Activated CD8-positive, alpha-beta memory T cell treated with anti-CD3 and anti-CD28 coated beads for 48 hours (primary cell): Measurements from ENCODE around the gene RASGRP3.

ENCODE experiments used
- DNase-seq, 3 experiments: peaks; one replicate each; pipeline ENCODE4 v3.0.0-alpha.2; 2020; ENCODE audit warnings: low read depth in 2 of 3, low spot score in 2 of 3

RASGRP3 gene

GRCh38 chr2:33492399-33493134 lies 16.1 kb downstream of the RASGRP3 start:
- DNase-seq: no peak

- DNase-seq: no peak
Measured at GRCh38 chr2:33494155-33494779, 17.8 kb downstream of the RASGRP3 start.

GRCh38 chr2:33494877-33495641 lies 18.6 kb downstream of the RASGRP3 start:
- DNase-seq: no peak

GRCh38 chr2:33495683-33496082 lies 19.2 kb downstream of the RASGRP3 start:
- DNase-seq: no peak

- DNase-seq: no peak
Measured at GRCh38 chr2:33496150-33496549, 19.7 kb downstream of the RASGRP3 start.

- no peak for DNase-seq
Measured at GRCh38 chr2:33496726-33497125, 20.3 kb downstream of the RASGRP3 start.

- no peak for DNase-seq
Measured at GRCh38 chr2:33497221-33497650, 20.8 kb downstream of the RASGRP3 start.

- no peak for DNase-seq
Measured at GRCh38 chr2:33498291-33498956, 22.0 kb downstream of the RASGRP3 start.

- no peak for DNase-seq
Measured at GRCh38 chr2:33500177-33500576, 23.7 kb downstream of the RASGRP3 start.

GRCh38 chr2:33502025-33502424 lies 25.6 kb downstream of the RASGRP3 start:
- no peak for DNase-seq

- no peak for DNase-seq
Measured at GRCh38 chr2:33503002-33503401, 26.6 kb downstream of the RASGRP3 start.

- DNase-seq: no peak
Measured at GRCh38 chr2:33505966-33506365, 29.5 kb downstream of the RASGRP3 start.

- DNase-seq: no peak
Measured at GRCh38 chr2:33509908-33510585, 33.6 kb downstream of the RASGRP3 start.

- DNase-seq: no peak
Measured at GRCh38 chr2:33510586-33510968, 34.1 kb downstream of the RASGRP3 start.

- DNase-seq: no peak
Measured at GRCh38 chr2:33511141-33511540, 34.7 kb downstream of the RASGRP3 start.

GRCh38 chr2:33512112-33512511 lies 35.7 kb downstream of the RASGRP3 start:
- no peak for DNase-seq

- DNase-seq: no peak
Measured at GRCh38 chr2:33513480-33513879, 37.0 kb downstream of the RASGRP3 start.

- no peak for DNase-seq
Measured at GRCh38 chr2:33516456-33516995, 40.1 kb downstream of the RASGRP3 start.

GRCh38 chr2:33518200-33518599 lies 41.8 kb downstream of the RASGRP3 start:
- DNase-seq: no peak

GRCh38 chr2:33518929-33519328 lies 42.5 kb downstream of the RASGRP3 start:
- no peak for DNase-seq

GRCh38 chr2:33521791-33522281 lies 45.4 kb downstream of the RASGRP3 start:
- DNase-seq: no peak
